Activated T-cell treated with anti-CD3 and anti-CD28 coated beads for 24 hours (primary cell): ENCODE results near the gene FBXO4.

Experiments used
- DNase-seq: peaks from one replicate; pipeline ENCODE4 v3.0.0-alpha.2; 2020; ENCODE audit warnings: low read depth

FBXO4 gene

GRCh38 chr5:41924872-41925554 is at the start of gene FBXO4:
TSS of gene FBXO4 (plus strand) at chr5:41925281. CDS start at chr5:41925310, 29 bp downstream.
- DNase-seq = peak; percentile 83

GRCh38 chr5:41876678-41877077 is 48.4 kb upstream of the FBXO4 start:
- no peak for DNase-seq

- no peak for DNase-seq
Observed at GRCh38 chr5:41877408-41877807, 47.7 kb upstream of the FBXO4 start.

GRCh38 chr5:41878173-41878572 is 46.9 kb upstream of the FBXO4 start:
- no peak for DNase-seq

GRCh38 chr5:41878643-41879478 is 46.2 kb upstream of the FBXO4 start:
- DNase-seq = no peak

GRCh38 chr5:41882765-41883164 is 42.3 kb upstream of the FBXO4 start:
- DNase-seq = no peak

- DNase-seq = no peak
Observed at GRCh38 chr5:41883243-41883642, 41.8 kb upstream of the FBXO4 start.

GRCh38 chr5:41883936-41884335 is 41.1 kb upstream of the FBXO4 start:
- DNase-seq = no peak

GRCh38 chr5:41885286-41885685 is 39.8 kb upstream of the FBXO4 start:
- DNase-seq = no peak

- DNase-seq = no peak
Observed at GRCh38 chr5:41891066-41891707, 33.9 kb upstream of the FBXO4 start.

GRCh38 chr5:41892031-41892430 is 33.0 kb upstream of the FBXO4 start:
- no peak for DNase-seq

GRCh38 chr5:41893074-41893851 is 31.8 kb upstream of the FBXO4 start:
- DNase-seq = no peak

GRCh38 chr5:41896230-41896629 is 28.9 kb upstream of the FBXO4 start:
- DNase-seq = no peak

- DNase-seq = no peak
Observed at GRCh38 chr5:41903382-41903891, 21.6 kb upstream of the FBXO4 start.

GRCh38 chr5:41903892-41904799 is 20.9 kb upstream of the FBXO4 start, which contains the start of gene RIMOC1:
TSS of gene RIMOC1 (plus strand) at chr5:41904344. CDS start at chr5:41904368, 24 bp downstream.
- DNase-seq = peak; percentile 97

- DNase-seq = no peak
Observed at GRCh38 chr5:41906151-41906550, 18.9 kb upstream of the FBXO4 start.

- DNase-seq = no peak
Observed at GRCh38 chr5:41908374-41909079, 16.6 kb upstream of the FBXO4 start.

- no peak for DNase-seq
Observed at GRCh38 chr5:41918105-41918504, 7.0 kb upstream of the FBXO4 start.

- DNase-seq = no peak
Observed at GRCh38 chr5:41921166-41921565, 3.9 kb upstream of the FBXO4 start.

- DNase-seq = no peak
Observed at GRCh38 chr5:41921874-41922273, 3.2 kb upstream of the FBXO4 start.
